Measurements from ENCODE around the gene B4GALT2. TPM values are rescaled to one million over a fixed set of nuclear protein-coding genes. Genes with fewer than 3 reads are reported as not detected.

The B4GALT2 gene
- total RNA-seq, 2 donors from 2014 or later = 18.5 to 34.4 TPM

GRCh38 chr1:43938383-43938782, 40.6 kb upstream of the B4GALT2 start:
- Mint-ChIP-seq H3K4me3 (no peak overlapping the region), H3K9me3 (no peaks in the 10 kb centered on the region), H3K27me3 (peaks cover 7% of the 10 kb centered on the region), H3K27ac (no peak overlapping the region), H3K36me3 (ENCODE audit: low read depth) (peaks cover 36% of the 10 kb centered on the region), H3K4me1 (peaks cover 6% of the 10 kb centered on the region)
- ATAC-seq (replicated peaks) = no peak

GRCh38 chr1:43938892-43939587, 40.0 kb upstream of the B4GALT2 start:
- Mint-ChIP-seq H3K4me1 (peaks cover 6% of the 10 kb centered on the region), H3K27me3 (peaks cover 5% of the 10 kb centered on the region), H3K36me3 (ENCODE audit: low read depth) (peaks cover 42% of the 10 kb centered on the region), H3K9me3 (no peaks in the 10 kb centered on the region), H3K27ac (no peak overlapping the region), H3K4me3 (no peak overlapping the region)
- ATAC-seq (replicated peaks) = no peak

- H3K36me3 Mint-ChIP-seq (ENCODE audit: low read depth) = peaks cover 64% of the 10 kb centered on the region
Measured at GRCh38 chr1:43942411-43942810, 36.6 kb upstream of the B4GALT2 start.

GRCh38 chr1:43944860-43945259, 34.1 kb upstream of the B4GALT2 start:
- Mint-ChIP-seq H3K4me3 (peak overlapping the region; percentile 98), H3K27ac (peak overlapping the region; percentile 99), H3K36me3 (ENCODE audit: low read depth) (peaks cover 44% of the 10 kb centered on the region), H3K4me1 (peaks cover 20% of the 10 kb centered on the region), H3K9me3 (no peaks in the 10 kb centered on the region), H3K27me3 (no peaks in the 10 kb centered on the region)
- no peak for ATAC-seq (replicated peaks)

More at GRCh38 chr1:43942411-43942810, 36.6 kb upstream of the B4GALT2 start:
- Mint-ChIP-seq H3K4me3 (no peak overlapping the region), H3K27me3 (no peaks in the 10 kb centered on the region), H3K9me3 (no peaks in the 10 kb centered on the region), H3K27ac (no peak overlapping the region), H3K4me1 (peaks cover 20% of the 10 kb centered on the region)
- ATAC-seq (replicated peaks) = no peak

GRCh38 chr1:43945674-43946235, 33.3 kb upstream of the B4GALT2 start:
- Mint-ChIP-seq H3K27ac (peak overlapping the region; percentile 99), H3K4me3 (peak overlapping the region; percentile 98), H3K27me3 (no peaks in the 10 kb centered on the region), H3K36me3 (ENCODE audit: low read depth) (peaks cover 47% of the 10 kb centered on the region), H3K4me1 (peaks cover 26% of the 10 kb centered on the region), H3K9me3 (no peaks in the 10 kb centered on the region)
- no peak for ATAC-seq (replicated peaks)

- Mint-ChIP-seq H3K36me3 (ENCODE audit: low read depth) (peaks cover 47% of the 10 kb centered on the region), H3K4me1 (peaks cover 27% of the 10 kb centered on the region), H3K27ac (peak within 1 kb of the TSS; percentile 99), H3K4me3 (peak within 1 kb of the TSS; percentile 98), H3K9me3 (no peaks in the 10 kb centered on the region), H3K27me3 (no peaks in the 10 kb centered on the region)
- peak; percentile 97 for ATAC-seq (replicated peaks)
Measured at GRCh38 chr1:43946236-43947060, 32.6 kb upstream of the B4GALT2 start, which contains the start of gene IPO13. Gene IPO13, plus strand, starts transcription at chr1:43946950. Its CDS starts 651 bp downstream, at chr1:43947601.

GRCh38 chr1:43947061-43947873, 31.7 kb upstream of the B4GALT2 start:
- ATAC-seq (replicated peaks) = no peak
- no peaks in the 10 kb centered on the region for H3K27me3 Mint-ChIP-seq

GRCh38 chr1:43947874-43948437, 31.1 kb upstream of the B4GALT2 start:
- Mint-ChIP-seq H3K36me3 (ENCODE audit: low read depth) (peaks cover 42% of the 10 kb centered on the region), H3K9me3 (no peaks in the 10 kb centered on the region), H3K4me3 (peak overlapping the region; percentile 98), H3K27me3 (no peaks in the 10 kb centered on the region), H3K27ac (peak overlapping the region; percentile 99), H3K4me1 (peaks cover 27% of the 10 kb centered on the region)
- no peak for ATAC-seq (replicated peaks)

More at GRCh38 chr1:43947061-43947873, 31.7 kb upstream of the B4GALT2 start:
- Mint-ChIP-seq H3K9me3 (no peaks in the 10 kb centered on the region), H3K36me3 (ENCODE audit: low read depth) (peaks cover 47% of the 10 kb centered on the region), H3K4me1 (peaks cover 27% of the 10 kb centered on the region), H3K4me3 (peak overlapping the region; percentile 98), H3K27ac (peak overlapping the region; percentile 99)

GRCh38 chr1:43949678-43950077, 29.3 kb upstream of the B4GALT2 start:
- H3K9me3 Mint-ChIP-seq = no peaks in the 10 kb centered on the region
- H3K4me3 Mint-ChIP-seq = no peak overlapping the region

GRCh38 chr1:43951021-43951985, 27.7 kb upstream of the B4GALT2 start:
- Mint-ChIP-seq H3K9me3 (no peaks in the 10 kb centered on the region), H3K4me1 (peaks cover 14% of the 10 kb centered on the region), H3K27ac (no peak overlapping the region), H3K4me3 (no peak overlapping the region), H3K36me3 (ENCODE audit: low read depth) (peaks cover 12% of the 10 kb centered on the region), H3K27me3 (no peaks in the 10 kb centered on the region)
- ATAC-seq (replicated peaks) = no peak

More at GRCh38 chr1:43949678-43950077, 29.3 kb upstream of the B4GALT2 start:
- Mint-ChIP-seq H3K36me3 (ENCODE audit: low read depth) (peaks cover 25% of the 10 kb centered on the region), H3K27me3 (no peaks in the 10 kb centered on the region), H3K4me1 (peaks cover 23% of the 10 kb centered on the region), H3K27ac (no peak overlapping the region)
- ATAC-seq (replicated peaks) = no peak

GRCh38 chr1:43952731-43953346, 26.2 kb upstream of the B4GALT2 start:
- Mint-ChIP-seq H3K4me1 (peaks cover 13% of the 10 kb centered on the region), H3K36me3 (ENCODE audit: low read depth) (peaks cover 10% of the 10 kb centered on the region), H3K9me3 (no peaks in the 10 kb centered on the region), H3K27me3 (no peaks in the 10 kb centered on the region), H3K4me3 (no peak overlapping the region), H3K27ac (no peak overlapping the region)
- no peak for ATAC-seq (replicated peaks)

- H3K4me3 Mint-ChIP-seq = no peak overlapping the region
- H3K27ac Mint-ChIP-seq = no peak overlapping the region
Measured at GRCh38 chr1:43953361-43953760, 25.6 kb upstream of the B4GALT2 start.

More at GRCh38 chr1:43953361-43953760, 25.6 kb upstream of the B4GALT2 start:
- Mint-ChIP-seq H3K27me3 (no peaks in the 10 kb centered on the region), H3K4me1 (peaks cover 10% of the 10 kb centered on the region), H3K9me3 (no peaks in the 10 kb centered on the region), H3K36me3 (ENCODE audit: low read depth) (peaks cover 10% of the 10 kb centered on the region)
- no peak for ATAC-seq (replicated peaks)

All from activated T-helper 17 cell treated with anti-CD3 and anti-CD28 coated beads, Interleukin-2, amount 50 U/mL, for 72 hours (primary cell).